ENCODE results near the gene PSMD5. TPM values are rescaled to one million over a fixed set of nuclear protein-coding genes. Genes with fewer than 3 reads are reported as not detected.

Gene PSMD5
- total and polyA plus RNA-seq, 2 donors (not counting 1 experiment from before 2014, with no cell fraction given), result 33.9 to 48.3 TPM

- peaks cover 10% of the 10 kb centered on the region for H3K4me1 ChIP-seq (ENCODE audit: control insufficient read depth, extremely low read depth, insufficient read depth, low read length)
- no peak for TF ChIP-seq CTCF (conservative IDR thresholded peaks at IDR 0.05 in 1 of 2, IDR thresholded peaks at IDR 0.05 in 1 of 2; ENCODE audit: low read depth in 1 of 2, low read length in 2 of 2)
- no peak for TF ChIP-seq EZH2 (IDR thresholded peaks at IDR 0.05; ENCODE audit: low read length, missing control alignments)
- no peaks in the 10 kb centered on the region for H3K27me3 ChIP-seq (ENCODE audit: control insufficient read depth, insufficient read depth, low read length)
- DNase-seq (ENCODE audit: low read depth in 2 of 2), result no peak
- H3K4me2 ChIP-seq (ENCODE audit: extremely low read depth, insufficient read depth, low read length), result peak overlapping the region; percentile 85
- H3K27ac ChIP-seq (ENCODE audit: insufficient read depth, low read length), result peak overlapping the region; percentile 76
- H3K9me3 ChIP-seq (ENCODE audit: control insufficient read depth, insufficient read depth, low read depth, low read length), result no peaks in the 10 kb centered on the region
- no peak overlapping the region for H3K9ac ChIP-seq (ENCODE audit: insufficient read depth, low read length)
- H3K36me3 ChIP-seq (ENCODE audit: control insufficient read depth, insufficient read depth, low read length), result peaks cover 15% of the 10 kb centered on the region
- peak overlapping the region in 2 of 4 experiments; percentile 41 to 56 for H3K4me3 ChIP-seq (replicated peaks in 1 of 4; ENCODE audit: control extremely low read depth in 1 of 4, insufficient read depth in 1 of 4, low read depth in 3 of 4, low read length in 4 of 4)
- no peak overlapping the region for H2AFZ ChIP-seq (ENCODE audit: low read length)
- no peaks in the 10 kb centered on the region for H3K79me2 ChIP-seq (ENCODE audit: control insufficient read depth, insufficient read depth, low read length)
- no peaks in the 10 kb centered on the region for H4K20me1 ChIP-seq (ENCODE audit: control insufficient read depth, extremely low read depth, insufficient read depth, low read length)
Observed at GRCh38 chr9:120867676-120868338, 25.1 kb upstream of the PSMD5 start.

- Histone ChIP-seq H2AFZ (ENCODE audit: low read length) (no peak overlapping the region), H3K9me3 (ENCODE audit: control insufficient read depth, insufficient read depth, low read depth, low read length) (no peaks in the 10 kb centered on the region), H3K9ac (ENCODE audit: insufficient read depth, low read length) (no peak overlapping the region), H3K27ac (ENCODE audit: insufficient read depth, low read length) (no peak overlapping the region), H3K4me2 (ENCODE audit: extremely low read depth, insufficient read depth, low read length) (no peak overlapping the region), H3K36me3 (ENCODE audit: control insufficient read depth, insufficient read depth, low read length) (peaks cover 22% of the 10 kb centered on the region), H3K27me3 (ENCODE audit: control insufficient read depth, insufficient read depth, low read length) (no peaks in the 10 kb centered on the region), H3K4me1 (ENCODE audit: control insufficient read depth, extremely low read depth, insufficient read depth, low read length) (peaks cover 10% of the 10 kb centered on the region), H3K79me2 (ENCODE audit: control insufficient read depth, insufficient read depth, low read length) (no peaks in the 10 kb centered on the region), H4K20me1 (ENCODE audit: control insufficient read depth, extremely low read depth, insufficient read depth, low read length) (no peaks in the 10 kb centered on the region), H3K4me3 (replicated peaks in 1 of 4; ENCODE audit: control extremely low read depth in 1 of 4, insufficient read depth in 1 of 4, low read depth in 3 of 4, low read length in 4 of 4) (no peak overlapping the region)
- TF ChIP-seq CTCF (conservative IDR thresholded peaks at IDR 0.05 in 1 of 2, IDR thresholded peaks at IDR 0.05 in 1 of 2; ENCODE audit: low read depth in 1 of 2, low read length in 2 of 2) (no peak), EZH2 (IDR thresholded peaks at IDR 0.05; ENCODE audit: low read length, missing control alignments) (no peak)
- DNase-seq (ENCODE audit: low read depth in 2 of 2), result no peak
Observed at GRCh38 chr9:120866651-120867050, 23.9 kb upstream of the PSMD5 start.

DNA sequence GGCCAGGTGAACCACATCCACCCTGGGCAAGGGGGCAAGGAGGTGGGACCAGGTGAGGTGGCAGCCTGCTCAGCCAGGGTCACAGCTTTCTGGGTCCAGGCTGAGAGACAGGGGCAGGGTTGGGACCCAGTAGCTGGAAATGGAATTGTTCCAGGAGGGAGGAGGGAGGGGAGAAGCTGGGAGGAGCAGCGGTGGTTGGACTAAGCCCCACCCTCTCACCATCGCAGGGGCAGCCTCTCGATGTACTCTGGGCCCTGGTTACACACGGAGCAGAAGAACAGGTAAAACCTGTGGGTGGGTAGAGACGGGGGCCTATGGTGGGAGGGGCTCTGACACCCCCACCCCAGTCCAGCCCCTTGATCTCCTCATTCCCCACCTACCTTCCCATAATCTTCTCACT is 23.1 kb upstream of the PSMD5 start:
- Histone ChIP-seq H3K4me3 (replicated peaks in 1 of 4; ENCODE audit: control extremely low read depth in 1 of 4, insufficient read depth in 1 of 4, low read depth in 3 of 4, low read length in 4 of 4) (no peak overlapping the region), H2AFZ (ENCODE audit: low read length) (no peak overlapping the region), H3K9ac (ENCODE audit: insufficient read depth, low read length) (no peak overlapping the region), H3K4me1 (ENCODE audit: control insufficient read depth, extremely low read depth, insufficient read depth, low read length) (peaks cover 10% of the 10 kb centered on the region), H3K79me2 (ENCODE audit: control insufficient read depth, insufficient read depth, low read length) (no peaks in the 10 kb centered on the region), H3K4me2 (ENCODE audit: extremely low read depth, insufficient read depth, low read length) (no peak overlapping the region), H3K9me3 (ENCODE audit: control insufficient read depth, insufficient read depth, low read depth, low read length) (no peaks in the 10 kb centered on the region), H3K27ac (ENCODE audit: insufficient read depth, low read length) (no peak overlapping the region), H3K36me3 (ENCODE audit: control insufficient read depth, insufficient read depth, low read length) (peaks cover 30% of the 10 kb centered on the region), H3K27me3 (ENCODE audit: control insufficient read depth, insufficient read depth, low read length) (no peaks in the 10 kb centered on the region), H4K20me1 (ENCODE audit: control insufficient read depth, extremely low read depth, insufficient read depth, low read length) (no peaks in the 10 kb centered on the region)
- no peak for DNase-seq (ENCODE audit: low read depth in 2 of 2)
- TF ChIP-seq CTCF (conservative IDR thresholded peaks at IDR 0.05 in 1 of 2, IDR thresholded peaks at IDR 0.05 in 1 of 2; ENCODE audit: low read depth in 1 of 2, low read length in 2 of 2), result no peak
- TF ChIP-seq EZH2 (IDR thresholded peaks at IDR 0.05; ENCODE audit: low read length, missing control alignments), result no peak

Data from fibroblast of lung (primary cell).